T1000 (cell line): Measurements from ENCODE around the gene SEC61B.

Experiments used
- DNase-seq: peaks from one replicate; lab custom pipeline; 2025; ENCODE audit warnings: mixed read lengths; lab: John Stamatoyannopoulos, UW

Gene SEC61B

DNA sequence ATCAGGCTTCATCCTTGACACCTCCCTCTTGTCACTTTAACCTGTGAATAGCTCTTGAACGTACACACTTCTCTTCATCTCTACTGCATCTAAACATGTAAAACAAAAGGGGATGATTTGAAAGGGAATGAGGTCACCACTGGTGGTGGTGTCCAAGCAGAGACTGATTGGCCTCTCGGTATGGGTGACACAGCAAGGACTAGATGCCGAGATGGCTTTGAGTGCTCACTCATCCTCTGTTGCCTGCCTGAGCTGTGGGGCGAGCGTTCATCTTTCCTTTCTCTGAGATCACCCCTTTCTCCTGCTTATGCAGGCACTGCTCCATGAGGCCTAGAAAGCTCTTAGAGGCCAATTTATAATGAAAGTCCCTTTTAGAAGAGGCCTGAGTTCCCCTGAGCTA, 51.9 kb downstream of the SEC61B start:
- DNase-seq = no peak

DNA sequence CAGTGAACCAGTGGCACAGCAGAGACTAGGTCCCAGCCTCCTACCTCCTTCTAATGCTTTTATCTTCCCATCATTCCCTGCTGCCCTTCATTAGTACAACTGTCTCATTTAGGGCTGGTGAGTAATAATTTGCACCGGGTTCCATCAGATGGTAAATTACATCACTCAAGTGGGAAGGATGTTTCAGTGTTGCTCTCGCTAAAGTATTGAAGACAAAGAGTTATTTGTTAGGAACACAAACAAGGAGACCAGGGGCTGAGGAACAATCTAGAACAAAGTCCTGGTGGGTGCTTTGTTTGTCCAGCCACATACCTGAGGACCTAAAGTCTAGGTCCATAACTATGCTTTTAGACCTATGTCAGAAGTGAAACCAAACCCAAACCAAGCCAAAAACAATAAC, 52.4 kb downstream of the SEC61B start:
- no peak for DNase-seq
